Stimulated activated naive CD4-positive, alpha-beta T cell (primary cell): ENCODE results near the gene AQP6.

Source experiments
- DNase-seq, 6 experiments: peaks; one replicate each; lab custom pipeline; 2025; lab: John Stamatoyannopoulos, UW

Gene AQP6, protein sequence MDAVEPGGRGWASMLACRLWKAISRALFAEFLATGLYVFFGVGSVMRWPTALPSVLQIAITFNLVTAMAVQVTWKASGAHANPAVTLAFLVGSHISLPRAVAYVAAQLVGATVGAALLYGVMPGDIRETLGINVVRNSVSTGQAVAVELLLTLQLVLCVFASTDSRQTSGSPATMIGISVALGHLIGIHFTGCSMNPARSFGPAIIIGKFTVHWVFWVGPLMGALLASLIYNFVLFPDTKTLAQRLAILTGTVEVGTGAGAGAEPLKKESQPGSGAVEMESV

DNA sequence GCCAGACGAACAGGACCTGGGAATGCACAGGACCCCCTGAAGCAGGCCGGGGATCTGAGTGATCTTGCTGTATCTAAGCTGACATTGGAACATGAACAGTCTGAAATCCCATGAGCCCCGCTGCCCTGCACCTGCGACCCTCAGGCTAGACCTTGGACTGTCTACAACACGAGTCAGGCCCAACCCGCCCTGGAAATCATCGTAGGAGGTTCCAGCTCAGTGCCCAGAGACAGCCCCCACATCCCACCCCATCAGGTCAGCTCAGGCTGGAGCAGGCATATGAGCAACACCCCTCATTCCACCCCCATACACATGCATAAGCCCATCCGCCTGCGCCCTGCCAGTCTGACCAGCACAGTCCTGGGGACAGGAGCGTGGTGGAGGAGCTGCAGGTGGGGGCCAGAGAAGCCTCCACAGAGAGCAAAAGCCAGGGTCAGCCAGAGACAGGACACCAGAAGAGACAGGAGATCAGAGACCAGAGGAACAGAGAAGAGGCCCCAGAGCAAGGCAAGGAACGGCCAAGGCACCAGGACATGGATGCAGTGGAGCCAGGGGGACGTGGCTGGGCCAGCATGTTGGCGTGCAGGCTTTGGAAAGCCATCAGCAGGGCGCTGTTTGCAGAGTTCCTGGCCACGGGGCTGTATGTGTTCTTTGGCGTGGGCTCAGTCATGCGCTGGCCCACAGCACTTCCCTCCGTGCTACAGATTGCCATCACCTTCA is at the start of gene AQP6:
TSS of gene AQP6 (plus strand) at position 307 of the 720 bp plus-strand sequence. CDS start at position 534, 227 bp downstream.
- DNase-seq, result no peak

DNA sequence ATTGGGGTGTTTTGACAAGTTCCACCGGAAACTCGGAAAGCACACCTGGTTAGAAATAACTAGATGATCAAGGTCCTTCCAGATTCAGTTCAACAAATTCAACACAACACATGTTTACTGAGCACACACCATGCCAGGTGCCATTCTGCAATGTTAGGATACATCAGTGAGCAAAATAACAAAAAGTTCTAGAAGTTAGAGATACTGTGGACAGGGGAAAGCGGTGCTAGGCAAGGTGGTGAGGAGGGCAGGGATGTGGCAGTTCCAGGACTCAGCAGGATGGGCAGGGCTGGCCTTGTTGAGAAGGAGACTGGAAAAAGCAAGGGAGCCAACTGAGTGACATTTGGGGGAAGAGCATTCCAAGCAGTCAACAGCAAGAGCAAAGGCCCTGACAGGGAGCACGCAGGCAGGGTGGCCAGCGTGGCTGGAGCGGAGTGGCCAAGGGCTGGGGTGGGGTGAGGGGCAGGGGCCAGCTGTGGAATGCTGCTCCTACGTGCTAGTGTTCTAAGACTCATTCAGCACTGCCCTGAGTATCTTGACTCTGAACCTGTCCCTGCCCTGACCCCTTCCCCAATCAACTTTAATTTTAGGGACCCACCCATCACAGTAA is 49.6 kb upstream of the AQP6 start:
- no peak for DNase-seq

DNA sequence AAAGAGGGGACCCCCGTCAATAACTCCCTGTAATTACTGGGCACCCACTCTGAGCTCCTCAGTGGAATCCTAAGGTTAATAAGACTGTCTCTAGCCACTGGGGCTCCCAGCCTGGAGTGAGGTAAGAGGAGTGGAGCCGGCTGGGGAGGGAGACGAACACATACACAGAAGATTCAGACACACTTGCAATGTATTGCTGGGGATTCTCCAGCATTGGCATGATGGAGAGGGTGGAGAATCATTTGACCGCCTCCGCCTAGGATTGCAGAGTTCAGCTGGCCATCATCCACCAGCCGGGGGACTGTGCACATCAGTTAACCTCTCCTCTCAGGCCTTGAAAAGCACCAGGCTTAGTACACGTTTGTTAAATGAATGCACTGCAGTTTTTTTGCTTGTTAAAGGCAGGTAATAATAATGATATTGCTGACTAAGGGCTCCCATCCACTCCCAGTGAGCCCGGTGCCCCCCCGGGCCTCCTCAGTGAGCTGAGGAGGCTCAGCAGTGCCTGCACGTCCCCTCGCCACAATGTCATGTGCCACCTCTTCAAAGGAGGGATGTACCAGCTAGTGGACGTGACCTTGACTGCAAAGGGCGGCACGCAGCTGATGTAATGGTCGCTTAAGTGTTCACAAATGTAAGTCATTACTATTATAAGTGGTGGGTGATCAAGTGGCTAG is 48.7 kb upstream of the AQP6 start:
- no peak for DNase-seq

DNA sequence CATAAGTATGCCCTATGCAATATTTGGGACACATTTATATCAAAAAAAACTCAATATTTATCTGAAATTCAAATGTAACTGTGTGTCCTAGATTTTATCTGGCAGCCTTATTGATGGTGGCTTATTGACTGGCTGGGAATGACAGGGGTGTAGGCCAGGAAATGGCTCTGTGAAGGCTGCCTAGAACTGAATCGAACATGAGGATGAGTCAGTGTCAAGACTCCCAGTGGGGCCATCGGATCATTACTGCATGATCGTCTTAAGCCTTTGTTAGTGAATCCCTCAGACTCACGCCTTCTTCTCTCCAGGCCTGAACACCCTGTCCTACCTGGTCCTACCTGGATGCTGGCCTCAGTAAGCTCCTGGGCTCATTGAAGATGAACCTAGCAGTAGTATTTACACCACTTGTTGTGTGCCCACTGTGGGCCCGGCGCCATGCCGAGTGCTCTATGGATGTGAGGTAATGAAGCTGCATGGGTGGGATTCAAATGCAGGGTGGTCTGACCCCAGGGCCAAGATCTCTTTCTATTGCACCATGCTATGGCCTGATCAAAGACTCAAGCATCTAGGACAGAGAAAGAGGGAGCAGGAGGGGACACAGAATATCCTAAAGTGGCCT is 48.0 kb upstream of the AQP6 start:
- DNase-seq, result no peak

DNA sequence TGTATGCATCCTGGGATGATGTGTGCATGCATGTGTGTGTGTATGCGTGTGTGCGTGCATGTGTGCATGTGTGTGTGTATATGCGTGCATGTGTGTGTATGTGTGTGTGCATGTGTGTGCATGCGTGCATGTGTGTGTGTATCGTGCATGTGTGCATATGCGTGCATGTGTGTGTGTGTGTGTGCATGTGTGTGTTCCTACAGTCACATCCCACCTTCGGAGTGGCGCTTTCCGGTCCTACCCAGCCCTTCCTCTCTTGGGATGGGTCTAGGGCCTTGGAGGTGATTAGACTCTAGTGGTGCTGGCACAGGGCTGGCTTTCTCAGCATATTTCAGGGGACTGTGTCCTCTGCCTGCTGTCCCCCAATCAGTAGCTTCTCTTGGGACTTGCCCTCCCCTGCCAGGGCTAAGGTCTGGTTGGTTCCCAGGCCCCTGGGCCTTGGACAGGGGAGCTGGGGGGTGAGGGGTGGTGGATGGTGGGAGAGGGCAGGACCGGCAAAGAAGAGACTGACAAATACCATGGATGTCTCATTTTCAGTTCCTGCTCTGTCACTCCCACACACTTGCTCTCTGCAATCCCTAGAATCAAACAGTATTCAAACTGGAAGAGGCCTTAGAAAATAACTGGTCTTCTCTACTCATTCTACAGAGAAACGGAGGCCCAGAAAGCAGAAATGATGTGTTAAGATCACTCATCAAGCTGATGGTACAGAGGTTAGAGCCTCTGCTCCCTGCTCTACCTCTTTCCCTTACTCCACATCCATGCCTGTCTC is 47.1 kb upstream of the AQP6 start:
- DNase-seq, result no peak

DNA sequence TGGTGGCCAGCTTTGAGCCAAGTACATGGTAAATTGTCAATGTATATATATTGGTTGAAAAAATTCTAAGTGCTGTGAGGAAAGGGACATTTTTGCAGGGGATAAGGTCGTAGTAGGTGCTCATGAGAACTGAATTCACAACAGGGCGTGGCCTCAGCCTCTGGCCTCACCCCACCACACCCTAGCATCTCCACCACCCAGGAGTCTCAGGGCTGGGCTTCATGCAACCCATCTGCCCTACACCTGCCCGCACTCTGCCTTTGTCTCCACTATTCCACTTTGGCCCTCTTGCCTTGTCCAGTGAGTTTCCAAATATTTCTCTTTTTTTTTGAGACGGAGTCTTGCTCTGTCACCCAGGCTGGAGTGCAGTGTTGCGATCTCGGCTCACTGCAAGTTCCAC is 44.3 kb upstream of the AQP6 start:
- DNase-seq, result no peak

DNA sequence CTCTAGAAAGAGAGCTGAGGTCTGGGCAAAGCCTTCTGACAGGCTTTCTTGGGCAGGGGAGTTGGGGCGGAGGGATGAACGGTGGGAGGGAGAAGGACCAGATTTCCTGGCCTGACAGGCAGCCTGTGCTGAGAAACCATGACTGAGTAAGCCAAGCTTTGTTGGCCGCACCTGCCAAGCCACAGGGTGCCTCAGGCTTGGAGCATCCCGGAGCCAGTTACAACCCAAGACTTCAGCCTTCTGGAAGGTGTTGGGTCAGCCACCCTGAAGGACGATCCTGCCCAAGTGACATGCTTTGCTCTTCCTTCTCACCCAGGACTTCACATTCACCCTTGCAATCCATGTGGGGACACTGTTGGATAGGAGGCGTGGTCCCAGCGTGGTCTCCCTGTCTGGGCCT is 43.2 kb upstream of the AQP6 start:
- no peak for DNase-seq

DNA sequence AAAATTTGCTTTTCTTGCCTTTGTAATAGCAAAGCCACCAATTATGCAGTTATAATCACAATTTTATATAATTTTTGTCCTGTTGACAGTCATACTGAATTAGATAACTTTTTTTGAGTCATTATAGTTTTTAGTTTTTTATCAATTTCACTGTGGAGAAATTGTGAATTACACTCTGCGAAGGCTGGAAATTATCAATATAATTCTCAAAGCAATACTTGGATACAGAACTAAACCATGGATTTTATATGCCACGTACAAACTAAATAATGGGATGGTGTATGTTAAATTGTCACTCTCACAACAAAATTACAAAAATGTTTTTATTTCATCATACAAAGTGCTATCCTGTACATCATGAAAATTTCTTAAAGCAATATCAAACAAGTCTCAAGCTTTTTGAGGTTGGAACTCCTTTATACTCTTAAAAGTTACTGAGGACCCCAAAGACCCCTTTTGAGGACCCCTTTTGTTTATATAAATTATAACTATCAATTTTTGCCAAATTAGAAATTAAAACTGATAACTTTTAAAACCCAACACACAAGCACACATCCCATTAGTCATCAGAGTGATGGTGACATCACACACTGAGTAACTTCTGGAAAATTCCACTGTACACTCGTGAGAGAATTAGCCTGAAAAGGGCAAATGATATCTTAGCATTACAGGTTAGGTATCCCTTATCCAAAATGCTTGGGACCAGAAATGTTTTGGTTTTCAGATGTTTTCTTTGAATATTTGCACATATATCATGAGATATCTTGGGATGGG is 42.0 kb upstream of the AQP6 start:
- DNase-seq, result no peak

DNA sequence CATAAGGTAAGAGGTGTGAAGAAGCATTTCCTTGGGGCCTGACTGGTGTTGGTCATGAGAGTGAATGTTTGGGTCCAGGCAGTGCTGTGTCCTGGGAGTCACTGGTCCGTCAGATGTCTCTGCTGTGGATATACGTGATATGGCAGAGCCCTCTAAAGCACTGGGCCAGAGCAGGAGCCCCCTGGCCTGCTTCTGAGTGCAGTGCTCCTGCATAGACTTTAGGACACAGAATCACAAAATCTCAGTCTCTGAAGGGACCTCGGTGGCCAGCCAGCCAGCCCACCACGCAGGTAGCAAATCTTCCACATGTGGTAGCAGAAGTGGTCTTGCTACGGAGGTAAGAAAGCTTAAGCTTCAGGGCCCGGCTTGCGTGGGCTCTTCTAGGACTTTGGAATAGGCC is 40.7 kb upstream of the AQP6 start:
- DNase-seq, result no peak

DNA sequence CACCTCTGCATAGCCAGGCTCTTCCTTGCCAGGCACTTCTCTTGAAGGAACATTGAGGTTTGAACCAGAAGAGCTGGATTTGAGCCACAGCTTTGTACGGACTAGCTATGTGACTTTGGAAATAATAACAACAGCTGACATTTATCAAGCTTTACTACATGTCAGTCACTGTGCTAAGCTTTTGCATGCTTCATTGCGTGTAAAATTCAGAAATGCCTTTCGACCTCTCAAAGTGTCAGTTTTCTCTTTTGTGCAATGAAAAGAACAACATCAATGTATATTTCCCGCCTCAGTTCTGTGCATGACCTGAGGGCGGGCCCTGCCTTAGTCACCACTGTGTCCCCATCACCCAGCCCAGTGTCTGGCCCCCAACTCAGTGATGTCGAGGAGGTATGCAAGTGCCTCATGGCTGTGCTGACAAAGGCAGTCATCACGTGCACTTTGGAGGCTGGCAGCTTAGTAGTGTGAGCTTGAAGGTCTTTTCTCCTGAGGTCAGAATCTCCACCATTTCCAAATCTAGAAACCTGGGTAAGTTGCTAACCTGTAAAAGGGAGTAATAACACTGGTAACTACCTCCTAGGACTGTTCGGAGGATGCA is 40.1 kb upstream of the AQP6 start:
- no peak for DNase-seq

DNA sequence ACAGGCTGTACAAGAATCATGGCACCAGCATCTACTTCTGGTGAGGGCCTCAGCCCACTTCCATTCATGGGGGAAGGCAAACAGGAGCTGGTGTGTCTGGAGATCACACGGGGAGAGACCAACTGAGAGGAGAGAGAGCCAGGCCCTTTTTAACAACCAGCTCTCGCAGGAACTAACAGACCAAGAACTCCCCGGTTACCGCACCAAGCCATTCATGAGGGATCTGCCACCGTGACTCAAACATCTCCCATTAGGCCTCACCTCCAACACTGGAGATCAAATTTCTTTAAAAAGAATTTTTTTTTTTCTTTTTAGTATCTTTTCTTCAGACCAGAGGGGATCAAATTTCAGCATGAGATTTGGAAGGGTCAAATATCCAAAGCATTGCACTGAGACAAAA is 39.0 kb upstream of the AQP6 start:
- DNase-seq, result no peak

DNA sequence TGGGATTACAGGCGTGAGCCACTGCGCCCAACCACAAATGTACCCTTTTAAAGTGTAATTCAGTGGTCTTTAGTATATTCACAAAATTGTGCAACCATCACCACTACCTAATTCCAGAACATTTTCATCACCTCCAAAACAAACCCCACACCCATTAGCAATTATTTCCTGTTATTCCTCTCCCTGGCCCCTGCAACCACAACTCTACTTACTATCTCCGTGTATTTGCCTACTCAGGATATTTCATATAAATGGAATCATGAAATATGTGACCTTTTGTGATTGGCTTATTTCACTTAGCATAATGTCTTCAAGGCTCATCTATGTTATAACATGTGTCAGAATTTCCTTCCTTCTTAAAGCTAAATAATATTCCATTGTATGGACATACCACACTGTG is 38.2 kb upstream of the AQP6 start:
- no peak for DNase-seq

DNA sequence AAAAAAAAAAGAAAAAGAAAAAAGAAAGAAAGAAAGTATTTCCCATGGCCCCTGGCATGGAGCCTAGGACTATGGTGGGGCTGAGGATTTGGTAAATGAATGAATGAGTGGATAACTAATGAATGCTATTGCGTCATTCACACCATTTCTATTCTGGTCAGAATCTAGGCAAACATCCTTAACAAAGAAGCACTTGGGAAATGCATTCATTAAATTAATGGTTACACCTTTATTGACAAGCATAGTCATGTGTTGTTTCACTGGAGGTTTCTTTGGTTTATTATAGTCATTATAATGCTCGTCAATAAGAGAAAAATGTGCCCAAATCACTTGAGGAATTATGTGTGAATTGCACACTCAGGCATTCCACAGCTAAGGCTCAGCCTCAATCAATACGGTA is 35.8 kb upstream of the AQP6 start:
- DNase-seq, result no peak

DNA sequence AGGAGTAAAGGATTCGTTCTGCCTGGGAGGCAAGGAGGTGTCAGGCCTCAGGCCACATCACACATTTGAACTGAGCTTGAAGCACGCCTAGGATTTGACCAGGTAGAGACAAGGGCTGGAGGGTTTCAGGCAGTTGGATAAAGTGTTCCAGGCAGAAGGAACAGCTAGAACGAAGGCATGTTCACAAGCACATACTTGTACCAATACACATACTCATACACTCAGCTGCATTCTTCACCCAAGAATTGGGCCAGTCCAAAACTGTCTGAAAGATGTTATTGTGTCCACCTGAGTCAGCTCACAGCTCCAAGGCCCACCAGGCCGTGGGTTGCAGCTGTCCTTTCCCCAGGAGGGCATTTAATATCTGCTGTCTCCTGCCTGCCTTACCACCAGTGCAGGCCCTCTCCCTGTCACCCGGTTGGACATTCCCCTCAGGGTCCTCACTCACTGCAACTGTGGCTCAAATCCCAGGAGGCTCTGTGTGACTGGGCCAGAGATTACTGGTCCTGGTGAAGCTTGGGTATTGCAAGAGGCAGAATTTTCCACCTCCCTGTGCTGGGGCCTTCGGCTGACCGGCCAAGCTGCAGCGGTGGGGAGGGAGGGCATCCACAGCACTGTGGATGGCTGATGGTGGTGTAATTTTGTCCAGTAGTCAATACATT is 35.0 kb upstream of the AQP6 start:
- no peak for DNase-seq

DNA sequence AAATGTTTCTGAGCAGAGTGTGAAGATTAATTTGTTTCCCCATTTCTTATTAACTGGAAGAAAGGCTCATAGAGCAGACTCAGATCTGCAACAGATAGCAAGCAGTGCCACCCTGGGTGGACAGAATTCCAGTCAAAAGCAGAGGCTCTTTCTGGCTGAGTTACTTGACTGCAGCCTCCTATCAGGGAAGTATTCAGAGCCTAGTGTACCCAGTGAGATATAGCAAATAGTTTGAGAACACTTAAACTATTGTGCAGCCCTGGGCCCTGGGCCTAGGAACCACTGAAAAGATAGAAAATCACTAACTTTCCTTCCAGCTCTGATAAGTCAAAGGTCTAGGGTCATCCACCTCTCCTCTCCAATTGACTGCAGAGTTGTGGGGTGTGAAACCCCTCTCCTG is 33.4 kb upstream of the AQP6 start:
- no peak for DNase-seq

DNA sequence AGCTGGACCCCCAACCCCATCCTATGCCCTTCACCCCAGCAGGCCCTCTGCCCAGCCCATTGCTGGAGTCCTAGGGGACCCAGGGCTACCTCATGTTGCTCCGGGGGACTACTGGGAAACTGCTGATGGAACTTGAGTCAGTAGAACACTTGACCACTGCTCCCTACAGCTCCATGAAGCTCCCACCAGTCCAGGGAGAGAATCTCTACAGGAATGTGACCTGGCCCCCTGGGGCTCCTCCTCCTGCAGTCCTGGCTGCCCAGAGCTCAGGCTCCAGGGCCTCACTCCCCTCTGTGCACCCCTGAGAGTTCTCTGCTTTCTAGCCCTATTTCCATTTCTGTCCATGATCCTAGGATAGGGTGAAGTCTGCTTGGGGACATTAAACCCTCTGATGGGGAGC is 33.0 kb upstream of the AQP6 start:
- no peak for DNase-seq

DNA sequence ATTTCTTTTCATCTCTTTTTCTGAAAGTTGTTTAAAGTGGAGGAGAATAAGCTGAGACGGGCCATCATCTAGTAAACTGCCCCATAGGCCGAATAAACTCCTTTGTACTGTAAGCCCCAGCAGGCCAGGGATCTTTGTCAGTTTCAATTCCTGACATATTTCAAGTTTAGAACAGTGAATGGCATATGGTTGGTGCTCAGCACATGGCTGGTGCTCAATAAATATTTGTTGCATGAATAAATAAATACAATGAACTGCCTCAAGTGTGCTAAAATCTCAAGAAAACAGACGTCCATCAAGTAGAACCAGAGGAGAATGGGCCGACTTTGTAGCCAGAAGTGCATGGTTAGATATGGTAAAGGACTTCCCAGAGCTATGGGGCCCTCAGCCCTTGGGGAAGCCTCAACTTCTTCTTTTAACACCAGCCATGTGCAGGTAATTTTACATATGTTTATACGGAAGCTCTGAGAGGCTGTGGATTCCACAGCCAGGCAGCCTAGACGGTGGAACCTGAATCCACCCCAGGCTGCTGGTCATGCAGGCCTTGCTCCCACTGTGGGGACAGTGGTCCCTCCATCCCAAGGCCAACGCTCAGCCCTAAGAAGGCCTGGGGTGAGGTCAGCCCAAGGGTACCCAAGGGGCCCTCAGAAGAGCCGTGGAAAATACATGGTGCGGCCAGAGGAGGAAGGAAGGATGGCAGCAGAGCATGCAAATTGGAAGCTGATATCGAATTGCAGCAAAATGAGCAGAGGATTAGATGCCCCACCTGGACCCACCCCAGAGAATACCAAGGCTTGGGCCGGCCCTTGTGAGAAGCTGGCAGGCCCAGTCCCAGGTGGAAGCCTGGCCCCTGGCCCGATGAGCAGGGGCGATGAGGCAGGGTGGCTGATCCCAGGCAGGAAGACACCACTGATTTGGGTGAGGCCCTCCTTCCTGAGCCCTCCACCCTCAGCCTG is 30.9 kb upstream of the AQP6 start:
- no peak for DNase-seq

DNA sequence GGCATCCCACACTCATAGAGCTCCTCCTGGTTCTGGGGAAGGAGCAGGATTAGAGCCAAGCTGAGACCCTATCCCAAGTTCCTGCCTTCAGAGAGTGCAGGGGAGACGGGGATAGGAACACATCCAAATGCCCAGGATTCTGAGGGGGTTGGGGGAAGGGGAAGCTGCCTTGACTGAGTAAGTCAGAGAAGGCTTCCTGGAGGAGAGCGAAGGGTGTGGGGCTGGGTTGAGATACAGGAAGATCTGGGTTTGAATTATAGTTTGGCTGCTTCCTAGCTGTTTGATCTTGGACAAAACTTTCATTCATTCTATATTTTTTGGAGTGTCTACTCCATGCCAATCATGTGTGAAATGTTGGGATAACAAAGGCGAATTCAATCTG is 30.2 kb upstream of the AQP6 start:
- DNase-seq, result no peak
